Measurements from ENCODE around the gene CNTLN. TPM values are rescaled to one million over a fixed set of nuclear protein-coding genes. Genes with fewer than 3 reads are reported as not detected.

Gene CNTLN, protein sequence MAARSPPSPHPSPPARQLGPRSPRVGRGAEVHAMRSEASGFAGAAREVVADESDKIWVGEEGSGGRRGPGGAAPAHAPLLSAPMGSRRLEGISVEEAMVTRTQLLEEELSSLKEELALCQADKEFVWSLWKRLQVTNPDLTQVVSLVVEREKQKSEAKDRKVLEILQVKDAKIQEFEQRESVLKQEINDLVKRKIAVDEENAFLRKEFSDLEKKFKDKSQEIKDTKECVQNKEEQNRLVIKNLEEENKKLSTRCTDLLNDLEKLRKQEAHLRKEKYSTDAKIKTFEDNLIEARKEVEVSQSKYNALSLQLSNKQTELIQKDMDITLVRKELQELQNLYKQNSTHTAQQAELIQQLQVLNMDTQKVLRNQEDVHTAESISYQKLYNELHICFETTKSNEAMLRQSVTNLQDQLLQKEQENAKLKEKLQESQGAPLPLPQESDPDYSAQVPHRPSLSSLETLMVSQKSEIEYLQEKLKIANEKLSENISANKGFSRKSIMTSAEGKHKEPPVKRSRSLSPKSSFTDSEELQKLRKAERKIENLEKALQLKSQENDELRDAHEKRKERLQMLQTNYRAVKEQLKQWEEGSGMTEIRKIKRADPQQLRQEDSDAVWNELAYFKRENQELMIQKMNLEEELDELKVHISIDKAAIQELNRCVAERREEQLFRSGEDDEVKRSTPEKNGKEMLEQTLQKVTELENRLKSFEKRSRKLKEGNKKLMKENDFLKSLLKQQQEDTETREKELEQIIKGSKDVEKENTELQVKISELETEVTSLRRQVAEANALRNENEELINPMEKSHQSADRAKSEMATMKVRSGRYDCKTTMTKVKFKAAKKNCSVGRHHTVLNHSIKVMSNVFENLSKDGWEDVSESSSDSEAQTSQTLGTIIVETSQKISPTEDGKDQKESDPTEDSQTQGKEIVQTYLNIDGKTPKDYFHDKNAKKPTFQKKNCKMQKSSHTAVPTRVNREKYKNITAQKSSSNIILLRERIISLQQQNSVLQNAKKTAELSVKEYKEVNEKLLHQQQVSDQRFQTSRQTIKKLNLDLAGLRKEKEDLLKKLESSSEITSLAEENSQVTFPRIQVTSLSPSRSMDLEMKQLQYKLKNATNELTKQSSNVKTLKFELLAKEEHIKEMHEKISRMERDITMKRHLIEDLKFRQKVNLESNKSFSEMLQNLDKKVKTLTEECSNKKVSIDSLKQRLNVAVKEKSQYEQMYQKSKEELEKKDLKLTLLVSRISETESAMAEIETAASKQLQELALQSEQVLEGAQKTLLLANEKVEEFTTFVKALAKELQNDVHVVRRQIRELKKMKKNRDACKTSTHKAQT (N-terminal part only)
- total RNA-seq: 1 to 10 TPM; 1.2 to 2.1 TPM

DNA sequence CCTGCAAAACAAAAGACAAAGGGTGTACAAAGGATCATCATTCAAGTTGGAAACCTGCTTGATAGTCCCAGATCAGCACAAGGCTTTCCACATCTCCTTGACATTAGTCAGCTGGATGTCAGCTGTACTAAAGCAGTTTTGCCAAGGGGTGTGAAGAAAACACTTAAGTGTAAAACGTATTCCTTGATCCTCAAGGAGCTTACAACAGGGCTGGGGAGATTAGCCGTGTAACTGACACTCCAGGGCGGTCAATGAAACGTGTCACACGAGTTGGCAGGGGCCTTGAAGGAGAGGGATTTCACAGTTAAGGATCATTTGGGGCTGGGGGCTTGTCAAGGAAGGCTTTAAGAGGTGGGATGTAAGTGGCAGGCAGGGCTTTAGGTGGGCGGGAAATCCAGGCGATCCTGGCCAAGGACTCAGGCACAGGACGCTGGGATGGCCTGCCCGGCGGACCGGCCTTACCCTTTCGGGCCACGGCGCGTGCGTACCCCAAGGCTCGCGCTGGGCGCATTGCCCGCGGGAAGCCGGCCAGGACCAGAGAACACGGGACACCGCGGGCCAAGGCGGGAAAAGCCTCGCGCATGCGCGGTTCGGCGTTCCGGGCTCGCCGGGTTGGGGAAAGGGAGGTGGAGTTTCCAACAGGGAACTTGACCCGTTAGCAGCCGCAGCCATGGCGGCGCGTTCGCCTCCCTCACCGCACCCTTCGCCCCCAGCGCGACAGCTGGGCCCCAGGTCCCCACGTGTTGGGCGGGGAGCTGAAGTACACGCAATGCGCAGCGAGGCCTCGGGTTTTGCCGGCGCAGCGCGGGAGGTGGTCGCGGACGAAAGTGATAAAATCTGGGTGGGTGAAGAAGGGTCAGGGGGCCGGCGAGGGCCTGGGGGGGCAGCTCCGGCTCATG lies at the start of gene CNTLN:
CNTLN (plus strand) TSS at position 645 of the 899 bp plus-strand sequence; CDS start at position 671, 26 bp downstream.
- H3K4me1 Mint-ChIP-seq: peaks cover 5% of the 10 kb centered on the region
- peaks cover 11% of the 10 kb centered on the region for H3K27me3 Mint-ChIP-seq
- ATAC-seq (replicated peaks): peak; percentile 71
- no peaks in the 10 kb centered on the region for H3K36me3 Mint-ChIP-seq (ENCODE audit: low read depth)
- peaks cover 5% of the 10 kb centered on the region for H3K9me3 Mint-ChIP-seq
- H3K27ac Mint-ChIP-seq: peak within 1 kb of the TSS; percentile 59
- peak within 1 kb of the TSS; percentile 77 for H3K4me3 Mint-ChIP-seq

DNA sequence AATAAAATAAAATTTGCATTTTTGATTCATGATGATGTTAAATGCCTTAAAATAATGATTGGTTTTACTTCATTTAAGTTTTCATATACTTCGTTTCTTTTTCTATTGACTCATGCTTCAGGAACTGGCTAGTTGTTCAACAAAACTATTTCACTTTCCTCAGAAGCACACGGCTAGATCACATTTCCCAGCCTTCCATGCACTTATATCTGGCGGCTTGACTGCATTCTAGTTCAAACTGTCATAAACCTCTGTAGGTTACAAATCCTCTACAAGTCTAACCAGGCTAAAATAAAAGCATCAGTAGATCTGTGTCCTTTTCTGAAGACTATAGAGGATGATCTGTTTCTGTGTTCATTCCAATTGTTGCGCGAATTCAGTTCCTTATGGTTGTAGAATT lies 46.3 kb upstream of the CNTLN start:
- H3K36me3 Mint-ChIP-seq (ENCODE audit: low read depth): no peaks in the 10 kb centered on the region
- H3K27me3 Mint-ChIP-seq: no peaks in the 10 kb centered on the region
- H3K4me1 Mint-ChIP-seq: no peaks in the 10 kb centered on the region
- H3K27ac Mint-ChIP-seq: no peak overlapping the region
- ATAC-seq (replicated peaks): no peak
- H3K9me3 Mint-ChIP-seq: peaks cover 11% of the 10 kb centered on the region
- H3K4me3 Mint-ChIP-seq: no peak overlapping the region

DNA sequence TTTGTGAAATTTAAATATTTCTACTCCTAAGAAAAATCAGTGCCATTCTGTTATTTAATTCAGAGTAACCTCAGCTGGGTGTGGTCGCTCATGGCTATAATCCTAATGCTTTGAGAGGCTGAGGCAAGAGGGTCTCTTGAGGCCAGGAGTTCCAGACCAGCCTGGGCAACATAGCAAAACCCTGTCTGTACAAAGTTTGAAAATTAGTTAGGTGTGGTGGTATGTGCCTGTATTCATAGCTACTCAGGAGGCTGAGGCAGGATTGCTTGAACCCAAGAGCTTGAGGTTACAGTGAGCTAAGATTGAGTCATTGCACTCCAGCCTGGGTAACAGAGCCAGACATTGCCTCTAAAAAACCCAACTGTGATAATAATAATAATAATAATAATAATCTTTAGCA lies 44.8 kb upstream of the CNTLN start:
- H3K27me3 Mint-ChIP-seq: no peaks in the 10 kb centered on the region
- H3K9me3 Mint-ChIP-seq: peaks cover 6% of the 10 kb centered on the region
- no peak overlapping the region for H3K4me3 Mint-ChIP-seq
- no peak overlapping the region for H3K27ac Mint-ChIP-seq
- no peak for ATAC-seq (replicated peaks)
- no peaks in the 10 kb centered on the region for H3K36me3 Mint-ChIP-seq (ENCODE audit: low read depth)
- H3K4me1 Mint-ChIP-seq: no peaks in the 10 kb centered on the region

DNA sequence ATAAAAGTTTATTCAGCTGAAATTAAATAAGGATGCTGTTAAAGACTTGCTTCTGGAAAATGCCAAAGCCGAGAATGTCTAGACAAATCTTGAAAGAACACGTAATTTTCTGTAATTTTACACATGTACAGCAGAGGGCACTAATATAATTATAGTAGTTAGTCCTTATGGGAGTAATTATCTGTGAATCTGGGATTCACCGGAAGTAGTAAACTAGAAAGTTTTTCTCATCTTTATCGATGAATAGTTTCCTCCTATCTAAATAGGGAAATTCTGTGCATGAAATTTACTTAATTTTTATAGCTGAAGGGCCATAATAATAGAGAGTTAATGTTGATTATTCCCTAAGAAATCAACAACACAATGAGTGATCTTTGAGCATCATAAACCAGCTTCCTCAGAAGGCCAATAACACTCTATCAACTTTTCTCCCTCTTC lies 18.4 kb upstream of the CNTLN start:
- Mint-ChIP-seq H3K36me3 (ENCODE audit: low read depth) (no peaks in the 10 kb centered on the region), H3K27ac (no peak overlapping the region), H3K4me3 (no peak overlapping the region), H3K9me3 (peaks cover 3% of the 10 kb centered on the region), H3K4me1 (no peaks in the 10 kb centered on the region), H3K27me3 (no peaks in the 10 kb centered on the region)
- ATAC-seq (replicated peaks): no peak

DNA sequence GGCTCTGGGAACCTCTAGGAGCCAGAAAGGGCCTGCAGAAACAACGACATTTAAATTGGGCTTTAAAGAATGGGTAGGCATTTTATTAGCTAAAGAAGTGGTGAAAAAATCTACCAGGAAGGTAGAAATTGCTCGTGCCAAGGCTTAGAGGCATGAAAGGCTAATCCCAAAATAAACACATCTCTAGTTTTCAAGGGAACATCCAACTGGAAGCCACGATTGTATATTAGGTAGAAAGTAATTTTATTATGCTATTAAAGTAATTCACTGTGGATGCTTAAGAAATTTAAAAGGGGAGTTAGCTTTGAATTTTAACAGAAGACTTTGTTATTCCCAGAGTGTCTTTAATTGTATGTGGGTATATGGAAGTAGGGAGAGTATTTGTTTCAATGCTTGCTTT lies 17.5 kb upstream of the CNTLN start:
- no peak overlapping the region for H3K27ac Mint-ChIP-seq
- H3K36me3 Mint-ChIP-seq (ENCODE audit: low read depth): no peaks in the 10 kb centered on the region
- H3K4me3 Mint-ChIP-seq: no peak overlapping the region

DNA sequence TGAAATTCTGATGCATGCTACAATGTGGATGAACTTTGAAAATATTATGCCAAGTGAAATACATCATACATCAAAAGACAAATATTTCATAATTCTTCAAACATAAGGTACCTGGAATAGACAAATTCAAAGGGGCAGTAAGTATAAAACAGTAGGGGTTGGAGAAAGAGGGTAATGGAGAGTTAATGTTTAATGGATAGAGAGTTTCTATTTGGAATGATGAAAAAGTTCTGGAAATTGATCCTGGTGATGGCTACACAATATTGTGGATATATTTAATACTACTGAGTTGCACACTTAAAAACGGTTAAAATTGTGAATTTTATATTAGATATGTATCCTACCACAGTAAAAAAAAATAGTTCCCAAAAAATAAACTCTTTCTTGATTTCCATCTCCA lies 14.6 kb upstream of the CNTLN start:
- no peak overlapping the region for H3K27ac Mint-ChIP-seq

More for the DNA sequence above, 17.5 kb upstream of the CNTLN start:
- no peak for ATAC-seq (replicated peaks)
- H3K9me3 Mint-ChIP-seq: peaks cover 5% of the 10 kb centered on the region
- H3K4me1 Mint-ChIP-seq: no peaks in the 10 kb centered on the region
- H3K27me3 Mint-ChIP-seq: no peaks in the 10 kb centered on the region

DNA sequence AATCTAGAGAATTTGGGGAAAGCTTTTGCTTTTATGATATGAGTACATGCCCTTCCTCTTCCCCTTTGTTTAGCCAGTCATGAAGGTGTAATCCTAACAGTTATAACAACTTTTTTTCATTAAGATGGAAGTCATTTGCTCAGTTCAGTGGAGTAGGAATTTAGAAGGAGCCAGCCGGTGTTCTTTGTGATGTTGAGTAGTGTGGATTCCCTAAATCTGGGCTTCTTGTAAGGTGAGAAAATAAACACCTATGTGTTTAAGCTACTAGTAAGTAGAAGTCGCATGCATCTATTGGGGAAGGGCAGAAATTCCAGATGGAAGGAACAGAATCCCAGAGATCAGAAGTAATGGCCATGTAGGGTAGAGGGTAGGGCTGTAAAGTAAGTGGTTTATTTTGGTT lies 13.6 kb upstream of the CNTLN start:
- Mint-ChIP-seq H3K4me3 (no peak overlapping the region), H3K27ac (no peak overlapping the region), H3K27me3 (no peaks in the 10 kb centered on the region), H3K36me3 (ENCODE audit: low read depth) (no peaks in the 10 kb centered on the region), H3K9me3 (peaks cover 5% of the 10 kb centered on the region), H3K4me1 (no peaks in the 10 kb centered on the region)
- ATAC-seq (replicated peaks): no peak

More for the DNA sequence above, 14.6 kb upstream of the CNTLN start:
- Mint-ChIP-seq H3K9me3 (peaks cover 5% of the 10 kb centered on the region), H3K27me3 (no peaks in the 10 kb centered on the region), H3K36me3 (ENCODE audit: low read depth) (no peaks in the 10 kb centered on the region), H3K4me1 (no peaks in the 10 kb centered on the region), H3K4me3 (no peak overlapping the region)
- no peak for ATAC-seq (replicated peaks)

DNA sequence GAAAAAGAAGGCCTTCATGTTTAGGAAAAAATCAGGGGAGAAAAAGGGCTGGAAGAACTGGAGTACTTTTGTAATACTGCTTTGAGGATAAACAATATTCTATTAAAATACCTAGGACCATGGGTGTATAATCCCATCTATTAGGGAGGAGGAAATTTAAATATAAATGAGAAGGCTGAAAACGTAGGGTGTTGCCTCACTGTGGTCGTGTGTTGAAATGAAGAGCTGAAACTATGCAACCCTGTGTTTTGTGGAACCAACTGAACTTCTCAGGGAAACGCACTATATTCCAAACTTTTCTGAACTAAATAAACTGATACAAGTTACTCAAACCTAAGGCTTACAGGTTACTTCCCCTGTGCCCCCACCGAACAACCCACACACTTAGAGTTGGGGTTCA lies 4.5 kb upstream of the CNTLN start:
- H3K4me1 Mint-ChIP-seq: peaks cover 5% of the 10 kb centered on the region
- H3K27ac Mint-ChIP-seq: no peak overlapping the region
- H3K4me3 Mint-ChIP-seq: no peak overlapping the region
- H3K27me3 Mint-ChIP-seq: peaks cover 11% of the 10 kb centered on the region
- ATAC-seq (replicated peaks): no peak
- H3K9me3 Mint-ChIP-seq: peaks cover 5% of the 10 kb centered on the region
- no peaks in the 10 kb centered on the region for H3K36me3 Mint-ChIP-seq (ENCODE audit: low read depth)

DNA sequence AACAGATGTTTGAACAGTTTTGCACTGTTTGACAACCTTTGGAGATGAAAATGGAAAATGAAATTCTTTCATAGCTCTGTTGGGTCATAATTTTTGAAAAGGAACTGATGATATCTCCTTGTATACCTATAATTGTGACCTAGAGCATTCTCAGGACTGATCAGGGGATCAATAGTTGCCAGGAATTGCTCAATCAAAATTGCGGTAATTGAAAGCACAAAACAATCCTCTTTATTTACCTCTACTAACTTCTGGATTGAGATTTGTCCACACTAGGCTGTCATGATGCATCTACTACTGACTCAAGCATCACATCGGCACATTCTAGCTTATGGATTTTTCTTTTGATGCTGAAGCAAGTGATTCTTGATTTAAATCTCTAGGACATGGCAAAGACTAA lies 4.1 kb upstream of the CNTLN start:
- Mint-ChIP-seq H3K36me3 (ENCODE audit: low read depth) (no peaks in the 10 kb centered on the region), H3K27ac (no peak overlapping the region), H3K4me1 (peaks cover 5% of the 10 kb centered on the region), H3K27me3 (peaks cover 11% of the 10 kb centered on the region), H3K9me3 (peaks cover 5% of the 10 kb centered on the region), H3K4me3 (no peak overlapping the region)
- no peak for ATAC-seq (replicated peaks)

DNA sequence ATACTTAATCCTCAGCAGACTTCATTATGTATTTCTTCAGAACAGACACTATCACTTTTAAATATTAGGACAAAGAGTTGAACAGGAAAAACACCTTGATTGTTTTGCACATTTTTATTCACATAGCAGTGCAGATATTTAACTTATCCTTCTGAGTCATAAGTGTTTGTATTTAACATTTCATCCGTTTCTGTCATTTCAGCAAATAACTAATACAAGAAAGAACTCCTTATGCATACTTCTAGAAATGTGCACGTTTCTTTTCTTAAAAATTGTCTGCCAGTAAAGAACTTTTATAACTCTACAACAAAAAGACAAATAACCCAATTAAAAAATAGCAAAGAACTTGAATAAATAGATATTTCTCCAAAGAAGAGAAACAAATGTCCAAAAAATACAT lies 3.3 kb upstream of the CNTLN start:
- H3K27ac Mint-ChIP-seq: no peak overlapping the region
- peaks cover 5% of the 10 kb centered on the region for H3K4me1 Mint-ChIP-seq
- peaks cover 11% of the 10 kb centered on the region for H3K27me3 Mint-ChIP-seq
- no peak for ATAC-seq (replicated peaks)
- H3K9me3 Mint-ChIP-seq: peaks cover 5% of the 10 kb centered on the region
- H3K4me3 Mint-ChIP-seq: no peak overlapping the region
- no peaks in the 10 kb centered on the region for H3K36me3 Mint-ChIP-seq (ENCODE audit: low read depth)

DNA sequence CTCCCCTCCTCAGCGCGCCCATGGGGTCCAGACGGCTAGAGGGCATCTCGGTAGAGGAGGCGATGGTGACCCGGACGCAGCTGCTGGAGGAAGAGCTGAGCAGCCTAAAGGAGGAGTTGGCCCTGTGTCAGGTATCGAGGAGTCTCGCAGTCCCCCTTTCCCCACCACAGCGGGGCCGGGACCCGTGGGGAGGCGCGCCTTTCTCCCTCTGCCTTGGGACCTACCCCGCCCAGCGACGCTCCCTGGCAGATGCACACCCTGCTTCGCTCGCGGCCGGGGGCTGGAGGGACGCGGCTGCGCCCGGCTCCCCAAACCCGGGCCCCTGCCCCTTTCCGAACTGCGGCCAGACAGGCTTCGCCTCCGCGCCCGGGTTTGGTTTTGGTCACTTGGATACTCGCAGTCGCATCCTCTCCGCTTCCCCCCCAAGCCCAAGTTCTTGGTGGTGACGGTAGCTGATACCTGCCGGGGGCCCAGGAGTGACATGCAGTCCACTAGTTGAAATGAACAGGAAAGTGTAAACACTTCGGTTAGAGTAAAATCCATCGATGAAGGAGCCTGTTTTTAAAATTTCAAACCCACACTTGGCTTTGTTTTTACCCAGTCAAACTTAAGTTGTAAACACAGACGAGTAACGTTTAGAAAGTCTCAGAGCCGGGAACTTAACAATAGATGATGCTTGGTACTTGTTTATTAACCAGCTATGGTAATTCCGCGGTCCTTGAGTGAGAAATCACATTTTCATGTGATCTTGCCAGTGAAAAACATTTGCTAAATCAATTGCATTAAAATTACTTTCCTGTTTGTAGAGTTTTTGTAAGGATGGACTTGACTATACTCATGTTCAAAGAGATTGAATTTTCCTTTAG lies 688 bp downstream of the CNTLN start:
- Mint-ChIP-seq H3K4me1 (peaks cover 5% of the 10 kb centered on the region), H3K36me3 (ENCODE audit: low read depth) (no peaks in the 10 kb centered on the region), H3K27ac (no peak overlapping the region), H3K27me3 (peaks cover 11% of the 10 kb centered on the region), H3K4me3 (peak overlapping the region; percentile 77), H3K9me3 (peaks cover 5% of the 10 kb centered on the region)
- ATAC-seq (replicated peaks): peak; percentile 47

DNA sequence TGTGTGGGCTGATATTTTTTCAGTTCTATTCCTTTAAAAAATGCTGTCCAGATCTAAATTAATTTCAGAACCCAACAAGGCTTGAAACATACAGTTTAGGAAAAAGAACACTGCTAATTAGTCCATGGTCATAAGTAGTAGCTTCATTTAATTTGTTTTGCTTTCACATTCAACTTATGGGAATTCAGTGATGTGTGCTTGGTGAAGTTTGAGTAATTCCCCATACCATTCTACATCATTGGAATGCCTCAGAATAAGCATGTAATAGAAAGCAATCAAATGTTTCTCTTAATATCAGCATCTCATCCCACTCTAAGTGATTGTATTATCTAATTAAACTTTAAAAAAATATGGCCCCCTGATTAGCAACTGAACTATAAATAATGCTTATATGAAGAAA lies 2.7 kb downstream of the CNTLN start:
- Mint-ChIP-seq H3K4me3 (no peak overlapping the region), H3K9me3 (peaks cover 11% of the 10 kb centered on the region), H3K36me3 (ENCODE audit: low read depth) (no peaks in the 10 kb centered on the region), H3K27me3 (peaks cover 8% of the 10 kb centered on the region), H3K4me1 (peaks cover 5% of the 10 kb centered on the region), H3K27ac (no peak overlapping the region)
- no peak for ATAC-seq (replicated peaks)

DNA sequence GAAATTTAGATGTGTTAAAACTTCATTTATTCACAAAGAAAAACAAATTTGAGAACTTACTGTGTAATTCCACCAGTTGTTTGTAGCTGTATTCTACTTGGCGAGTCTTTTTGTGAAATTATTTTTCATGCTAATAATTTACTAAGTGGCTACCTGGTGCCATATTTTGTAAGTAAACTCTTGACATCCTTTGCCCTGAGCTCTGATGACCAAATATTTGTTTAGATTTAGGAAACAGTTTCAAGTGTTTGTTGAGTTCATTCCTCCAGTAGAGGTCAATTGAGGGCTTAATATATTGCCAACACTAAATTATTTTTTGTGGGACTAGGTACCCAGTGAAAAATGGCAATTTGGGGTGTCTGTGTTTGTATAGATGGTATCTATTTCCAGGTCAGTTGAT lies 3.7 kb downstream of the CNTLN start:
- Mint-ChIP-seq H3K9me3 (peaks cover 11% of the 10 kb centered on the region), H3K36me3 (ENCODE audit: low read depth) (no peaks in the 10 kb centered on the region), H3K4me3 (no peak overlapping the region), H3K27ac (no peak overlapping the region), H3K27me3 (peaks cover 7% of the 10 kb centered on the region), H3K4me1 (peaks cover 5% of the 10 kb centered on the region)
- no peak for ATAC-seq (replicated peaks)
